Fibroblast of skin of right biceps (primary cell): ENCODE results near the gene ERO1A.
A peak's percentile ranks its signal among the peaks of the same experiment; 100 is the strongest.
"Not testable (repeated sequence)": the region's sequence is repeated elsewhere in the genome, so short reads cannot be mapped to it uniquely, and the experiment has no call there.

Experiments
- DNase-seq: peaks from one replicate; pipeline ENCODE4 v3.0.0-alpha.2; 2013

Gene ERO1A, protein sequence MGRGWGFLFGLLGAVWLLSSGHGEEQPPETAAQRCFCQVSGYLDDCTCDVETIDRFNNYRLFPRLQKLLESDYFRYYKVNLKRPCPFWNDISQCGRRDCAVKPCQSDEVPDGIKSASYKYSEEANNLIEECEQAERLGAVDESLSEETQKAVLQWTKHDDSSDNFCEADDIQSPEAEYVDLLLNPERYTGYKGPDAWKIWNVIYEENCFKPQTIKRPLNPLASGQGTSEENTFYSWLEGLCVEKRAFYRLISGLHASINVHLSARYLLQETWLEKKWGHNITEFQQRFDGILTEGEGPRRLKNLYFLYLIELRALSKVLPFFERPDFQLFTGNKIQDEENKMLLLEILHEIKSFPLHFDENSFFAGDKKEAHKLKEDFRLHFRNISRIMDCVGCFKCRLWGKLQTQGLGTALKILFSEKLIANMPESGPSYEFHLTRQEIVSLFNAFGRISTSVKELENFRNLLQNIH

DNA sequence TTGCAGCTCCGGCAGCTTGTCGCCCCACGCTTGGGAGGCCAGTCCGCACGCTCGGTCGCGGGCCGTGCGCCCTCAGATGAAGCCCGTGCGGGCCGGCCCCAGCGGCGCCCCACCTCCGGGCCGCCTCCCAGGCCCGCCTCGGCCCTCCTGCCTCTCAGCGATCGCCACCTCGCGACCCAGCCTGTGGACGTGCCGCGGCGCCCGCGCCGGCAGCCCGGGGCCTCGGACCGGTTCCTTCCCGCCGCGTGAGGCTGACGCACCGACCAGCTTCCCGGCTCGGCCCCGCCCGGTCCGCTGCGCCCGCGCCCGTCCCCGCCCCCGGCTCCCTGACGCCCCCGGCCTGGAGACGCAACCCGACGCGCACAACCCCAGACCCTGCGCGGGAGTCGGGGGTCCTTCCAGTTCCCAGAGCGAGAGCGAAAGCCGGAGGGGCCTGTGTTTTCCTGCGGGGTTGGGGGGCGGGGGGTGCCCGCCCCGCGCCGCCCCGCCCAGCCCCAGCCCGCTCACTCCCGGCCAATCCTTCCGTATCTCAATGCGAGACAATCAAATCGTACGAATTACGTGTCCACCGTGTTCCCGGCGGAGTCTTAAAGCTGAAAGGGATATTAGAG lies at the start of gene ERO1A:
Gene ERO1A, minus strand, starts transcription at position 78 of the 611 bp plus-strand sequence. Its CDS starts 77 bp downstream, at position 1.
- DNase-seq, result peak; percentile 86

DNA sequence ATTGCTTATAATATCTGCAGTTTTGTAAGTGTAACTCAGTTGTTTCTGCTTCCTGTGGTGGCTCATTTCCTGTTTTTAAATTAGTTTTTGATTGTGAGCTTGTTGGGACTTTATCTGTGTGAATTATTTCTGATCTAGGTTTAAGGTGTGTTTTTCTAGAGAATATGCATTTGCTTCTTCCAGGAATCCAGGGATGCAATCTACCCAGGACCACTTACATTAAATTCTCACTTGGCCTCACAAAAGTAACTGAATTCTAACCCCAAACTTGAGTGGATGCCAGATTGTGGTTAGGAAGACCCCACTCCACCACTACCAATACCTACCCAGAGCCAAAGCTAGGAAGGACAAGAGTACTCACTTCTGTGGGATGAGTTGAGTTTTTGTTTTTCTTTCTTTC lies 46.5 kb upstream of the ERO1A start:
- DNase-seq, result no peak

DNA sequence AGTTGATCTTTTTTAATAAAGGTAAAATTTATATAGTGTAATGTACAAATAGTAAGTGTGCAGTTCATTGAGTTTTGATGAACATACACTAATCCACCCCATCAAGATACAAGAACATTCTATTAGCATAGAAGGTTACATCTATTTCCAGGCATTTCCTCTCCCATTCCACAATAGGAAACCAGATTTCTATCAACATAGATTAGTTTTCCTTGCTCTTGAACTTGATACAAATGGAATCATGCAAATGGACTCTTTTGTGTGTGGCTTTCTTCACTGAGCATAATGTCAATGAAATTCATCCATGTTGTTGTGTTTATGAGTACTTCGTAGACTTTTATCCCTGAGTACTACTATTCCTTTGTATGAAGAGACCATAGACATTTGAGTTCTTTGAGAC lies 45.4 kb upstream of the ERO1A start:
- no peak for DNase-seq

DNA sequence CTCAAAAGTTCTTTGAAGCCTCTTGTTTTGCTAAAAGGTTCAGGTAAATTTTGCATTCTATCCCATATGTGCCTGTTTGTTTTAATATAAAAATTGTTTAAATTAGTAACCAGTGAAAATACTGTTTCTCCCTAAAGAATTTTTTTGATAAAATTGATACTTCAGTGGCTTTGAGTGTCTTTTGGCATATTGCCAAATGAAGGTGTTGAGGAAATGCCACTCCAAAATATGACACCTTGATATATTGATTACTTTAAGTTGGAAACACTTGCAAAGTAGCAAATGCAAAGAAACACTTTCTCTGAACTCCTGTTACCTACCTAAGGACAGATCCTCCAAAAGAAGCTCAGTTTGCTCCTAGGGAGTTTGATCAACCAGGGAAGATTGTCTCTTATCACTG lies 43.1 kb upstream of the ERO1A start:
- no peak for DNase-seq

DNA sequence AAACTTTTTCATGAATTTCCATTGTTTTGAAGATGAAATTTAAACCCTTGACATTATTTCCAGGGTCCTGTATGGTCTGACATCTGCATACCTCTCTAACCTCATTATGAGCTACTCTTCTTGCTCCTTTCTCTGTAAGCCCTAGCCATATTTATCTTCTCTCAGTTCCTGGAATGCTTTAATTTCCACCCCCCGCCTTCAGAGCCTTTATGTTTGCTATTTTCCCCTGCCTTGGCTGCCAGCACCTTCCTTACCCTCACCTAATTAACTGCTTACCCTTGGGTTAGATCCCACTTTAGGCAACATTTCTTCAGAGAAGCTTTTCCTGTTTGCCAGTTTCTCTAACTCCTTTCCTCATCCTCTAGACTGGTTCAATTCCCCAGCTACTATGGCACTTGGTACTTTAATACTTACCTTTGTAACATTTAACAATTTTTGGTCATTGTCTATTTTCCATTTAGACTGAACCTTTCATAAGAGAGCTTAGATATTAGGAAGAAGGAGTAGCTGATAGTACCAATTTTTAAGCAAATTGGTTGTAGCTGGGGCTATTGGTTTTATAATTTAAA lies 40.6 kb upstream of the ERO1A start:
- DNase-seq, result no peak

DNA sequence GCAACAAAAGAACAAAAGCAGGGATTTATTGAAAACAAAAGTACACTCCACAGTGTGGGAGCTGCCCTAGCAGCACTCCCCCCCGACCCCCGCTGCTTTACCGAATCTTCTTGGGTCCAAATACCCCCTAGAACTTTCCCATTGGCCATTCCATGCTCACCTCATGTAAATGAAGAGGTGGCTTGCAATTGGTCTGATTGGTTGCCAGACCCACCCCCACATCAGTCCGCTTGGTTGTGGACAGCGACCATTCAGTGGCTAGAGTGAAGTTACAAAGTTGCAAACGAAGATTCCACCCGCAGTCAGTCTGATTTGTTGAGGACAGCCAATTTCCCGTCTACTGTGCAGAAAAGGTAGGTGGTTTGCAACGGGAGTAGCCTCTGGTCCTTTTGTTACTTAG lies 38.5 kb upstream of the ERO1A start:
- DNase-seq, result no peak

DNA sequence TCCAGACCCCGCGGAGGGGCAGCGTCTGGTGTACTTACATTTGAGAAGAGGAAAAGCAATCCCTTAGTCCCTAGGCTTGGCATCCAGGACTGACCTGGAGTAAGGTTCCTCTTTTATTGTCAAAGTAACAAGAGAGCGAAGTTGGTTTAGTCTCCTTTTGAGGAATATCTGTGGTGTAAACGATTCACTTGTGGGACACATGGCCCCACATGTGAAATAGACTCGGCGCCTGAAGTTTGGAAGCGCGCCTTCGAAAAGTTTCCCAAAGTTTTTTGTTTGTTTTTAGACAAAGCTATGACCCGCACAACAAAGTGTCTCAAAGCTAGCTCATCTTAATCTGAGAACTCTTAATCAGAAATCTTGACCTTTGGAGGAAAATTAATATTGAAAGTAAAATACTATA lies 35.4 kb upstream of the ERO1A start:
- peak; percentile 17 for DNase-seq

DNA sequence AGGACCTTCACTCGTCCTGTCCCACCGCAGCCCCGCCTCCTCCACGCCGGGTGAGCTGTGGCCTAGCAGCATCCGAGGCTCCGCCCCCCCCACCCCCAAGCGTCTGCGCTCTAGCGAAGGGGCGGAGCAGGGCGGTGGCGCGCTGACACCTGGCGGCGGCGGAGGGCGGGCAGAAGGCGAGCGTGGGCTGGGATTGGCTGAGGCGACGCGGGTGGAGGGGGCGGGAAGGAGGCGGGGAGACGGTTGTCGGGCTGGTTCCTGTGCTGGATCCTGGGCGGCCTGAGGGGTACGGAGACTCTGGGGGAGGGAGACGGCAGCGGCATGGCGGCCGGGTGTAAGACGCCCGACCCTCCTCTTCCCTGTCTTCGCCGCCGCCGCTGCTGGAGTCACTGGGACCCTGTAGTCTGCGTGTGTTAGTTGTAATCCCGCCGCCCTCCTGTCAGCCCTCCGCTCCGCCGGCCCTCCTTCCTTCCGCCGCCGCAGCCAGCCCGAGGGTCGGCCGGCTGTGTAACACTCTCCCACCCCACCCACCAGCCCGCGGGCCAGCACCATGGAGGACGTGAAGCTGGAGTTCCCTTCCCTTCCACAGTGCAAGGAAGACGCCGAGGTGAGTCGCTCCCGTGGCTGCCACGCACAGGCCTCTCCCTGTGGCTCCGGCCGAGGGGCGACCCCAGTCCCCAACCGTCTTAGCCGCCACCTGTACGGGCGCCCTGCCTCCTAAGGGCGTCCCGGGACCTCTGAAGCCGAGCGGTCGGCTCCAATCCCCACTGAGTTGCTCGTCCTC lies 34.8 kb upstream of the ERO1A start, which contains the start of gene STYX:
Gene STYX, plus strand, starts transcription at position 242 of the 784 bp plus-strand sequence. Its CDS starts 309 bp downstream, at position 551.
- peak; percentile 98 for DNase-seq

DNA sequence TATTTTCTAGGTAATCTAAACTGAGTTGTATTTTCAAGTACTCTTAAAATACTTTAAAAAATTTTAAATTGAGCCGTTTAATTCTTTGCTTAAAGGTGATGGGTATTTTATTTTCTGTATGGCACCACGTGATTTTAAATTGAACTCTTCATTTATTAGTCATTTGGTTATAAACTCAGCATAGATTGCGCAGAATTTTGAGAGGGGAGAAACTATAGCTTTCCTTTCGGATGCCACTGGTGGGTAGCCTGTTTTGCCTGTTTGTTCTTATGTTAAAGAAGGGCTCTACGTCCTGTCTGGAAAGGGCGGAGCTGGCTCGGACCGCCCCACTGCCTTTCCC lies 34.2 kb upstream of the ERO1A start:
- DNase-seq, result no peak

DNA sequence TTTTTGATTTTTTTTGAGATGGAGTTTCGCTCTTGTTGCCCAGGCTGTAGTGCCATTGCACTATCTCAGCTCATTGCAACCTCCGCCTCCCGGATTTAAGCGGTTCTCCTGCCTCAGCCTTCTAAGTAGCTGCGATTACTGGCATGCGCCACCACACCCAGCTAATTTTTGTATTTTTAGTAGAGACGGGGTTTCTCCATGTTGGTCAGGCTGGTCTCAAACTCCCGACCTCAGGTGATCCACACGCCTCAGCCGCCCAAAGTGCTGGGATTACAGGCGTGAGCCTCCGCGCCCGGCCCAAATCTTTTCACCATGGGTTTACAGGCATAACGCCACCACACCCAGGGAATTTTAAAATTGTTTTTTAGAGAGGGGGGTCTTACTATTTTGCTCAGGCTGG lies 33.7 kb upstream of the ERO1A start:
- not testable (repeated sequence) for DNase-seq

DNA sequence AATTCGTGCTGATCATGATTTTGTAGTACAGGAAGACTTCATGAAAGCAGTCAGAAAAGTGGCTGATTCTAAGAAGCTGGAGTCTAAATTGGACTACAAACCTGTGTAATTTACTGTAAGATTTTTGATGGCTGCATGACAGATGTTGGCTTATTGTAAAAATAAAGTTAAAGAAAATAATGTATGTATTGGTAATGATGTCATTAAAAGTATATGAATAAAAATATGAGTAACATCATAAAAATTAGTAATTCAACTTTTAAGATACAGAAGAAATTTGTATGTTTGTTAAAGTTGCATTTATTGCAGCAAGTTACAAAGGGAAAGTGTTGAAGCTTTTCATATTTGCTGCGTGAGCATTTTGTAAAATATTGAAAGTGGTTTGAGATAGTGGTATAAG lies 32.2 kb upstream of the ERO1A start:
- DNase-seq, result not testable (repeated sequence)

DNA sequence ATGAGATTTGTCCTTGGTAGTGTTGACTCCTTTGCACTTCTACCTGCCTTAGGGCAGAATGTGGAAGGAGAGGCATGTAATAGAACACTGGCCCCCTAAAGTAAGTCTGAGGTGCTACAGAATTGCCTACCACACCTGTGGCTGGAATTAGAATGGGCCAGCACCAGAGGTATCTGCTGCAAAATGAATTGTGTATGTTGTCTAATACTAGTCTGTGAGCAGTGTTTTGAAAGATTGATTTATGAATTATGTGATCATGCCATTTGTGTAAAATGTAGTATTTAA lies 28.9 kb upstream of the ERO1A start:
- no peak for DNase-seq

DNA sequence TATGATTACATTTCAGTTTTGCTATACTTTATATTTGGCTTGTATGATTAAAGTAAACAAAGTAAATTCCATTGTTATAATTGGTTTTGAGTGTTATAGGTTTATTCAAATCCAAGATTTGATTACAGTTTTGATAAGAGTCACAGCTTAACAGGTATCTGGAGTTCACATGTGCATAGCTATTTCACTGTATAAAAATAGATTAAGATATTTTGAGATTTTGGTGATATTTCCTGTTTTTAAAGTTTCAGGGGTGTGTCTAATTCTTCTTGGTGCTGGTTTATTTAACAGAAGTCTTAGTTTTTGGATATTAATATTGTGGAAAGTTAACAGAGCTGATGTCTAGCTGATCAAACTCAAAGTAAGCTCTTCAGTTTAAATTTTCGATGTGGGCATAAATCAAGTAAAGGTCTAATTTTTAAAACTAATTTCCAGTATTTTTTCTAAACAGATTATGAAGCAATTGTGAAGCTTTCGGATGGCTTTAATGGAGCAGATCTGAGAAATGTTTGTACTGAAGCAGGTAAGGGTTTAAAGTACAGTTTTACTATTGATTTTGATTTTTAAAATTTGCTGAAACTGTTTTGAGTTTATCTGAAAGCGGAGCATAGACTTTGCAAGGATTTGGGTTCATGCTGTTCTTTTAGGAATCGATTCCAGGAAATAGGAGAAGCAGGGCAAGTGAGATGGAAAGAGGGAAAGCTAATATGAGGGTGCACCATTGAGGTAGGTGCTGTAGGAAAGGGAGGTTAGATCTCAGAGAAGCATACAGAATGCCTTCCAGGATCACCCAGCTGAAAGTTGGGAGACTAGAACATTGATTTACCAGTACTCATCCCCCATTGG lies 28.4 kb upstream of the ERO1A start:
- DNase-seq, result no peak

DNA sequence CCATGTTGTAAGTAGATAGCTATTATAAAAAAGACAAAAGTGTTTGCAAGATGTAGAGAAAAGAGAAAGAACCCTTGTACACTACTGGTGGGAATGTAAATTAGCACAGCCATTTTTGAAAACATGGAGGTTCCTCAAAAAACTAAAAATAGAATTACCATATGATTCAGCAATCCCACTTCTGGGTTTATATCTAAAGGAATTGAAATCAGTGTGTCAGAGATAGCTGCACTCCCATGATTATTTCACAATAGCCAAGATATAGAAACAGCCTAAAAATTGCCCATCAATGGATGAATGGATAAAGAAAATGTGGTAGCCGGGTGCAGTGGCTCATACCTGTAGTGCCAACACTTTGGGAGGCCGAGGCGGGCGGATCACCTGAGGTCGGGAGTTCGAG lies 20.8 kb upstream of the ERO1A start:
- DNase-seq, result no peak

DNA sequence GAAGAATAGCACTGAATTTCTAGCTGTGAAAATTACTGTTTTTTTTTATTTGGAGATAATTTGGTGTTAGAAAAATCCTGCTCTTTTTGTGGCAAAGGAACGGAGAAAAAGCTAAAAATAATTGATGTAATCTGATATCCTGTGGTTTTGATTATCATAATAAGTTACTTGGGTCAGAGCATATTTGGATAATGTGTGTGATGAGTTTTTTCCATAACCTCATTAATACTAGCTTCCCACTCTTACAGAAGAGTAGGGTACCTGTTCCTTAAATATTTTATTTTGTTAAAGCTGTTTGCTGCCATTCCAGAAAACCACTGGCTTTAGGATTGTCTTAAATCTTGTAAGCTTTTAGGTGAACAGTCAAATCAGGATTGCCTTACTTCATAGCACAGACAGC lies 16.3 kb upstream of the ERO1A start:
- DNase-seq, result peak; percentile 45

DNA sequence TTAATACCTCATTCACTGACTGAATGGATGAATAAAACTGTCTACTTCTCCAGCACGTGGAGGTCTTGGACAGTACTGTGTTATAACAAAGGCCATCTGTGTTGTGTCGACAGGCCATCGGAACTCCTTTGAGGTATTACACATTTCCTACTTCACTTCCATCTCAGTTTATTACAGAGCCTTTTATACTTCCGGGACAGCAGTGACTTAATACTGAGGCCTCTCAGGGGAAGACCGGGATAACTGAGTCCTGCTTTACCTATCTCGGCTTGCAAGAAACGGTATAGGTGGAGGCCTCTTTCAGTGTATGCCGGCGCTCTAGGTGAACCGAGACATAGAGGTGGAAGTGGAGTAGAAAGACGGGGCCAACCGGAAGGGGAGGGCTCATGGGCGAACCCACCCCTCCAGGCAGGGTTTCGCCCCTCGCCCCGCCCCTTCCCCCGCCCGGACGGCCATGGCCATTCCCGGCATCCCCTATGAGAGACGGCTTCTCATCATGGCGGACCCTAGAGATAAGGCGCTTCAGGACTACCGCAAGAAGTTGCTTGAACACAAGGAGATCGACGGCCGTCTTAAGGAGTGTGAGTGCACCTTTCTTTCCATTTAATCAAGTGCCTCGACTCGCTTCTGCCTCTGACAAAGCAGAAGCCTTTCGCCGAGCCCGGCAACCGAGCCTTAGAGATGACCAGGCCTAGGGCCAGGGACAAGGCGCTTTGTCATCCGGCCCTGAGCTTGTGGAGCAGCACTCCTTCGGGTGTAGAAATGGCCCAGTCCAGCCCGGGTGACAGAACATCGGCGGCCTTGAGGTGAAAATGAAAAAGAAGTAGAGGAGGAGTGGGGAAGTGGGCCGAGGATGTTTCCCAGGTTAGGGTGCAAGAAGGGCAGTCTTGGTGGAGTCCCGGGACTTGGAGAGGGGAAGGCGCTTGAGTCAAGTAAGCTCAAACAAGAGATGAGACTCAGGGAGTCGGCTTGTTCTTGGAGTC lies 11.7 kb upstream of the ERO1A start, which contains the start of gene PSMC6:
Gene PSMC6, plus strand, starts transcription at position 477 of the 983 bp plus-strand sequence. Its CDS starts 20 bp downstream, at position 497.
- peak; percentile 89 for DNase-seq

DNA sequence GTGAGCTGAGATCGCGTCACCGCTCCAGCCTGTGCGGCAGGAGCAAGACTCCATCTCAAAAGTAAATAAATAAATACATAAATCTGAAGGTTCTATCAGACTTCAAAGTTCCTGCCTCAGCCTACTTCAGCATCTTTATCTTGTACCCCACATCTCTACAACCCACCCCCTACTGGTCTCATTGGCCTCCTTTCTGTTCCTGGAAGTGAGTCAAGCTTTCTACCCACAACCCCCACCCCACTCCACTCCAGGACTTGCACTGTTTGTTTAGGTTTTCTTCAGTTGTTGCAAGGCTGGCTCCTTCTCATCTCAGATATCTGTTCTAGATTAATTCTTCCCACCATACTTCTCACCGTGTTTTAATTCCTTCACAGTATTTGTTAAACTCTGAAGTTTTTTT lies 10.9 kb upstream of the ERO1A start:
- peak; percentile 43 for DNase-seq

DNA sequence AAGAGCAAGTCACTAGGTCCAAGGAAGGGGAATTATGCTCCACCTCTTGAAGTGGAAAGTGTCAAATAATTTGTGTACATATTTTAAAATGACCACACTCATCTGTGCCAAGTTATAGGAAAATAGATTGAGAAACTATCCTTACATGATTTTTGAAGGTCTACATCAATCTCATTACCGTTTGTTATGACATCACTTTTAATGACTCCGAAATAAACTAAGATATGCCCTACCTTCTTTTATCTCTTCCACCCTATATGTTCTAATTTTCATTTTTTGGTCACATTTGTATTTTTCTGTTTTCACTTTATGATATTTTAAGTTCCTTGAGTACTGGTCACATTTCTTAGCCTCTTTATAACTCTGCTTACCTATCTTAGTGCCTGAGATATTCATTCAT lies 8.3 kb upstream of the ERO1A start:
- DNase-seq, result no peak

DNA sequence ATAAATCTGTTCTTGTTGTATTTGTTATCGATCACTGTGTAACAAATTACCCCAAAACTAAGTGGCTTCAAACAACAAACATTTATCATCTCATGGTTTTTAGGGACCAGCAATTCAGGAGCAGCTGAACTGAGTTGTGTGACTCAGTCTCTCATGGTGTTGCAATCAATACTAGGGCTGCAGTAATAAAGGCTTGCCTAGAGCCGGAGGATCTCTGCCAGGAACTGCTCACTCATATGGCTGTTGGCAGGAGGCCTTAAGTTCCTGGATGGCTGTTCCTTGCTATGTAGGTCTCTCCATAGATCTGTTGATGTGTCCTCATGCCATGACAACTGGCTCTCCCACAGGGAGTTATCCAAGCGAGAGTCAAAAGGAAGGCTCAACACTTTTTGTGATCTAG lies 7.9 kb upstream of the ERO1A start:
- peak; percentile 95 for DNase-seq

DNA sequence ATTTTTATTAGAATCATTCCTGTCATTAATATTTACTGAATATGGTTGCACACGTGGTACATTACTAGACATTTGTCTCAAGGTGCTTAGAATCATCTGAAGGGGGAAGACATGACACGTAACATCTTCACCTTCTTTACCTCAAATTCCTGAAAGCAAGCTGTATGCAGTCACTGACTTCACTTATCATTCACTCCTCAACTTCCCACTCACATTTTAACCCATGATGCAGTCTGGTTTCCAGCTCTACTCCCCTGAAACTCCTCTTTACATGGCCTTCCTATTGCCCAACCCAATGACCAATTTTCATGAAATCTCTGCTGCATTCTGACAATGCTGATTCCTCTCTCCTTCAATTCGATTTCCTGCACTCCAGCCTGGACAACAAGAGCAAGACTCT lies 5.9 kb upstream of the ERO1A start:
- DNase-seq, result no peak

DNA sequence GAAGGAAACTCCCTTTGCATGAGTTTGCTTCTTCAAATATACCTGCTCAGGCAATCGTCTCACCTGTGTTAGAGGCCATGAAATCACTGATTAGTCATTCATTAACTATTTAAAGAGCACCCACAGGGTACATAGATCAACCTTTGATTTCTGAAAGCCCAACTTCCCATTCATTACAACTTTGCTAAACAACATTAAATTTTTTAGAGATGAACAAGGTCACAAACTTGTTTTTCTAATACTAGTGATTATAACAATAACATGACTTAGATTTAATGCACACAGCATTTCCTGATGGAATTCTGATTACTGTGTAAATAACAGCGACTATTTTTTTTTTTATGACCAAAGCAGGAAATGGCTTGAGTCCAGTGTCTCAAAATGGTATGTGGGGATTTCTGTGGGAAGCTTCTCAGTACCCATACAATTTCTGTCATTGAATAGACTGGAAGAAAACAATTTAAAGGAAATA lies 5.4 kb upstream of the ERO1A start:
- DNase-seq, result no peak
